Subcutaneous abdominal adipose tissue (tissue), 5 donors: ENCODE measurements around the gene SLIT2.

Experiments used
- H3K27ac ChIP-seq: one replicate; pipeline ENCODE4 v1.7.0; 2013; ENCODE audit warnings: low read depth, mild to moderate bottlenecking, inconsistent platforms, low read length, moderate library complexity
- H3K27me3 ChIP-seq, 5 donors: one replicate each; pipeline ENCODE4 v1.7.0; 2013; ENCODE audit warnings: low read length in 5 of 5, inconsistent platforms in 1 of 5; ENCODE audit not compliant: control insufficient read depth in 5 of 5, insufficient read depth in 4 of 5
- H3K36me3 ChIP-seq, 5 donors: one replicate each; pipeline ENCODE4 v1.7.0; 2013; ENCODE audit warnings: low read length in 5 of 5; ENCODE audit not compliant: control insufficient read depth in 5 of 5, insufficient read depth in 5 of 5
- H3K4me1 ChIP-seq, 5 donors: one replicate each; pipeline ENCODE4 v1.7.0; 2013; ENCODE audit warnings: low read length in 5 of 5, mild to moderate bottlenecking in 3 of 5, moderate library complexity in 1 of 5; ENCODE audit not compliant: control insufficient read depth in 5 of 5, insufficient read depth in 5 of 5
- H3K4me3 ChIP-seq, 5 donors: one replicate each; pipeline ENCODE4 v1.7.0; 2013; ENCODE audit warnings: low read length in 5 of 5, low read depth in 1 of 5
- H3K9ac ChIP-seq, 5 donors: one replicate each; pipeline ENCODE4 v1.7.0; 2013; ENCODE audit warnings: low read length in 5 of 5, mild to moderate bottlenecking in 4 of 5, moderate library complexity in 3 of 5
- H3K9me3 ChIP-seq, 5 donors: one replicate each; pipeline ENCODE4 v1.7.0; 2013; ENCODE audit warnings: low read length in 5 of 5; ENCODE audit not compliant: control insufficient read depth in 5 of 5
- donor health status: healthy.
- donor health status: healthy.
- donor health status: healthy.
- donor health status: healthy.
- donor health status: healthy.

The SLIT2 gene, protein sequence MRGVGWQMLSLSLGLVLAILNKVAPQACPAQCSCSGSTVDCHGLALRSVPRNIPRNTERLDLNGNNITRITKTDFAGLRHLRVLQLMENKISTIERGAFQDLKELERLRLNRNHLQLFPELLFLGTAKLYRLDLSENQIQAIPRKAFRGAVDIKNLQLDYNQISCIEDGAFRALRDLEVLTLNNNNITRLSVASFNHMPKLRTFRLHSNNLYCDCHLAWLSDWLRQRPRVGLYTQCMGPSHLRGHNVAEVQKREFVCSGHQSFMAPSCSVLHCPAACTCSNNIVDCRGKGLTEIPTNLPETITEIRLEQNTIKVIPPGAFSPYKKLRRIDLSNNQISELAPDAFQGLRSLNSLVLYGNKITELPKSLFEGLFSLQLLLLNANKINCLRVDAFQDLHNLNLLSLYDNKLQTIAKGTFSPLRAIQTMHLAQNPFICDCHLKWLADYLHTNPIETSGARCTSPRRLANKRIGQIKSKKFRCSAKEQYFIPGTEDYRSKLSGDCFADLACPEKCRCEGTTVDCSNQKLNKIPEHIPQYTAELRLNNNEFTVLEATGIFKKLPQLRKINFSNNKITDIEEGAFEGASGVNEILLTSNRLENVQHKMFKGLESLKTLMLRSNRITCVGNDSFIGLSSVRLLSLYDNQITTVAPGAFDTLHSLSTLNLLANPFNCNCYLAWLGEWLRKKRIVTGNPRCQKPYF (N-terminal part only)

GRCh38 chr4:20251796-20252655, at the start of gene SLIT2:
SLIT2 (plus strand) TSS chr4:20251905; CDS start chr4:20253816, 1,911 bp downstream.
- H3K4me1 ChIP-seq = peaks cover 0 to 55% (median 40%) of the 10 kb centered on the region in 5 donors

GRCh38 chr4:20203508-20203907, 48.2 kb upstream of the SLIT2 start:
- H3K9me3 ChIP-seq = peaks cover 0 to 2% (median 0%) of the 10 kb centered on the region in 5 donors
- H3K36me3 ChIP-seq = no peaks in the 10 kb centered on the region
- no peaks in the 10 kb centered on the region for H3K4me1 ChIP-seq
- H3K9ac ChIP-seq = no peak overlapping the region
- H3K27me3 ChIP-seq = no peaks in the 10 kb centered on the region
- no peak overlapping the region for H3K4me3 ChIP-seq
- H3K27ac ChIP-seq = no peak overlapping the region

More at GRCh38 chr4:20251796-20252655, at the start of gene SLIT2:
- Histone ChIP-seq H3K9me3 (no peaks in the 10 kb centered on the region), H3K27ac (peak within 1 kb of the TSS; percentile 23), H3K4me3 (peak within 1 kb of the TSS; percentile 68 to 92 (median 78)), H3K27me3 (peaks cover 0 to 29% (median 21%) of the 10 kb centered on the region in 5 donors), H3K36me3 (no peaks in the 10 kb centered on the region), H3K9ac (peak within 1 kb of the TSS in 4 of 5 donors; percentile 39 to 72 (median 56))

DNA sequence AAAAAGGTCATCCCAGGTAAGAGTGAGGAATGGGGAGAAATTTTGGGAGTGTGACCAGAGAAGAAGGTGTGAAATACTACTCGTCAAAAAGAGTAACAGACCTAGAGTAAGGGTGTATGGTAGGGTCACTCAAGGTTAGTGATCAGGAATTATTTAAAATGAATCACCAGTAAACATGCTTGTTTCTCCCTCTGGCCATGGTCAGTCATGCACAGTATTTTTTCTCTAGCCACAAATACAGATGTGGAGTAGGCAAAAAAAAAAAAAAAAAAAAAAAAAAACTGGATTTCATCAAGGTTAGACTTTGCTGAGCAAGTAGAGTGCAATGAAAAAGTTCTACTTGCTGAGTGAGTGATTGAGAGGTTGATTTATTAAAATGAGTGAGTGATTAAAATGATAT, 34.2 kb upstream of the SLIT2 start:
- no peaks in the 10 kb centered on the region for H3K36me3 ChIP-seq
- H3K27me3 ChIP-seq = no peaks in the 10 kb centered on the region
- H3K4me3 ChIP-seq = no peak overlapping the region
- H3K4me1 ChIP-seq = no peaks in the 10 kb centered on the region
- no peak overlapping the region for H3K27ac ChIP-seq
- no peaks in the 10 kb centered on the region for H3K9me3 ChIP-seq
- H3K9ac ChIP-seq = no peak overlapping the region

- no peak overlapping the region for H3K4me3 ChIP-seq
- H3K27ac ChIP-seq = no peak overlapping the region
- H3K36me3 ChIP-seq = no peaks in the 10 kb centered on the region
- no peaks in the 10 kb centered on the region for H3K4me1 ChIP-seq
- H3K9ac ChIP-seq = no peak overlapping the region
- peaks cover 0 to under 1% (median 0%) of the 10 kb centered on the region in 5 donors for H3K9me3 ChIP-seq
- H3K27me3 ChIP-seq = no peaks in the 10 kb centered on the region
Measured at GRCh38 chr4:20217951-20218350, 33.8 kb upstream of the SLIT2 start.

DNA sequence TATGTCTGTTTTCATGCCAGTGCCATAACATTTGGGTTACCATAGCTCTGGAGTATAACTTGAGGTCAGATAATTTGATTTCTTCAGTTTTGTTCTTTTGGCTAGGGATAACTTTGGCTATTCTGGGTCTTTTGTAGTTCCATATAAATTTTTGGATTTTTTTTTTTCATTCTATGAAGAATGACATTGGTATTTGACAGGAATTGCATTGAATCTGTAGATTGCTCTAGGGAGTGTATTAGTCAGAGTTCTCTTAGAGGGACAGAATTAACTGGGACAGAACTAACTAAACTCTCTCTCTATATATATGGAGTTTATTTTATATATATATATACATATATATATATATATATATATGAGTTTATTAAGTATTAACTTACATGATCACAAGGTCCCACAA, 32.2 kb upstream of the SLIT2 start:
- H3K27ac ChIP-seq = no peak overlapping the region
- peaks cover 0 to 4% (median 2%) of the 10 kb centered on the region in 5 donors for H3K9me3 ChIP-seq
- H3K27me3 ChIP-seq = no peaks in the 10 kb centered on the region
- no peaks in the 10 kb centered on the region for H3K4me1 ChIP-seq
- no peaks in the 10 kb centered on the region for H3K36me3 ChIP-seq
- no peak overlapping the region for H3K9ac ChIP-seq
- no peak overlapping the region for H3K4me3 ChIP-seq

DNA sequence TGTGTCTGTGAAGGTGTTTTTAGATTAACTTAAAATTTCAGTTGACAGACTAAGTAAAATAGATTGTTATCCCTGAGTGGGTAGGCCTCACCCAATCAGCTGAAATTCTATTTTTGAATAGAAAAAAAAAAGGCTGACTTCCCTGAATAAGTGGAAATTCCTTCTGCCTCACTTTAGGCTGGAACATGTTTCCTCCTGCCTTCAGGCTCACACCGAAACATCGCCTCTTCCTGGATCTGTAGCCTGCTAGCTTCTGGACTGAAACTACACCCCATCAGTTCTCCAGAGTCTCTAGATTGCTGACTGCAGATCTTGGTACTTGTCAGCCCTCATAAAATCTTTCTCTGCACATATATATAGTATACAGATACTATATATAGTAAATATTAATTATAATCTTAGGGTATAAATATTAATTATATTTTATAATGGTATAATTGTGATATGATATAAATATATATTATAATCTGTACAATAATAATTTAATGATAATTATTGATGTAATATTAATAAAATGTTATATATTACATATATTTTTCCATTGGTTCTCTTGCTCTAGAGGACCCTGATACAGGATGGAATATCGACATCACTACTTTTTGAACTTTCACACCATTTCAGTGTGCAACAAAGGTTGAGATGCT, 13.7 kb upstream of the SLIT2 start:
- no peaks in the 10 kb centered on the region for H3K36me3 ChIP-seq
- no peak overlapping the region for H3K9ac ChIP-seq
- H3K27me3 ChIP-seq = no peaks in the 10 kb centered on the region
- H3K9me3 ChIP-seq = no peaks in the 10 kb centered on the region
- H3K27ac ChIP-seq = no peak overlapping the region
- no peaks in the 10 kb centered on the region for H3K4me1 ChIP-seq
- no peak overlapping the region for H3K4me3 ChIP-seq

DNA sequence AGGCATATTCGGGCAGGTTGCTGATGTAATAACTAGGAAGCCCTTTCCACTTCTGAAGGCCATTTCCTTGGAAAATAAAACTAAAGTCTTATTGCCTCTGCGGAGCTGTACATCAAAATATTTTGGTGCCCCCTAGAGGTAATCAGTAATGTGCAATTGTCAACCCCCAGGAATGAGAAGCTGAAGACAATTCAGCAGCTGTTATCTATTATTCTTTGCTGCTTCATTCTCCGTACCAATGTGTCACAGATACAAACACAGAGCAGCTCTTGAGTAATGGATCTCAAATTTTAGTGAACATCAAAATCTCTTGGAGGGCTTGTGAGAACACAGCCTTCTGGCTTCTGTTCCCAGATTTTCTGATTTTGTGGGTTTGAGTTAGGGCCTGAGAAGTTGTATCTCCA, 3.5 kb upstream of the SLIT2 start:
- Histone ChIP-seq H3K9ac (no peak overlapping the region), H3K4me1 (peaks cover 0 to 25% (median 18%) of the 10 kb centered on the region in 5 donors), H3K27me3 (peaks cover 0 to 11% (median 2%) of the 10 kb centered on the region in 5 donors), H3K4me3 (no peak overlapping the region), H3K9me3 (peaks cover 0 to 3% (median 0%) of the 10 kb centered on the region in 5 donors), H3K27ac (no peak overlapping the region), H3K36me3 (no peaks in the 10 kb centered on the region)

GRCh38 chr4:20249333-20249732, 2.4 kb upstream of the SLIT2 start:
- H3K27ac ChIP-seq = no peak overlapping the region
- peaks cover 0 to 37% (median 30%) of the 10 kb centered on the region in 5 donors for H3K4me1 ChIP-seq
- H3K9me3 ChIP-seq = no peaks in the 10 kb centered on the region
- no peaks in the 10 kb centered on the region for H3K36me3 ChIP-seq
- H3K4me3 ChIP-seq = no peak overlapping the region
- no peak overlapping the region for H3K9ac ChIP-seq
- peaks cover 0 to 23% (median 13%) of the 10 kb centered on the region in 5 donors for H3K27me3 ChIP-seq

DNA sequence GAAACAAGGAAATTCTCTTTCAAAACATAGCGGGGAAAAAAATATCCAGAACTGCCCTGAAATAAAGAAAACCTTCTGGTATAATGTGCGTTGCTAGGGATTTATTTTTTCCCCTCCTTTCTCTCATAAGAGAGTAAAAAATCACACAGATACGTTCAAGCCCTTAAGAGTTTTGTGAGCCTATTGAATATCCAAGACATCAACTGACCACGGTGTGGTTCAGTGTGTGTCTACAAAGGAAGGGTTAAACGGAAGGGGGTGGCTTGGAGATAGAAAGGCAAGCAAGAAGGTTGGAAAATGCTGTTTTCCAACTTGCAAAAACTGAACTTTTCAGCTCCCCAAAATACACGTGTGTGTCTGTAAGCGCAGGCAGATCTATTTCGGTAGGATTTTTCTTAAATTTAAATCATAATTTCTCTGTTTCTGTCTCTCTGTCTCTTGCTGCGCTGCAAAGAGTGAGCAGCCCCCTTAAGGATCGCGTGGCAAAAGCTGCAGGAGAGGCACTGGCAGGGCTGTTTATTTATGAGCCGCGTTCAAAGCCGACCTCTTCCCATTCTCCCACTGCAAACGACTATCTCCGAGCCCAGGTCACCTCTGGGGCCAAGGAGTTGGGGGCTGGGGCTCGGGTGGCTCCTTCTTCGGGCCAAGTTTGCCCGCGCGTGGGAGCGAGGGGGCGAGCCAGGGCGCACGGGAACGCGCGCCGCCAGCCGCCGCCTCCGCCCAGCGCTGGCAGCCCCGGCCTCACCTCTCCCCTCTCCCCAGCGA, 492 bp upstream of the SLIT2 start:
- Histone ChIP-seq H3K36me3 (no peaks in the 10 kb centered on the region), H3K9me3 (no peaks in the 10 kb centered on the region), H3K4me1 (peaks cover 0 to 54% (median 40%) of the 10 kb centered on the region in 5 donors), H3K27ac (no peak overlapping the region), H3K9ac (peak overlapping the region in 2 of 5 donors; percentile 60 to 68), H3K27me3 (peaks cover 0 to 29% (median 21%) of the 10 kb centered on the region in 5 donors), H3K4me3 (peak overlapping the region; percentile 68 to 84 (median 78))
